Stimulated activated effector memory CD8-positive, alpha-beta T cell treated with anti-CD3 and anti-CD28 coated beads, Interleukin-12 subunit alpha, Interleukin-12 subunit beta, amount 100 ng/mL, for 72 hours (primary cell): ENCODE data around the gene CROCC2.

Source experiments
- ATAC-seq: fragments of 150-1000 bp; cut with Tn5 transposase; 2 replicates; pipeline ENCODE4 v1.10.0; 2021
- DNase-seq, 2 donors: peaks; one replicate each; pipeline ENCODE4 v3.0.0; 2021 to 2022; ENCODE audit warnings: low spot score in 2 of 2
- H3K27ac Mint-ChIP-seq: one replicate; pipeline ENCODE4 v1.8.0; 2022; ENCODE audit warnings: mild to moderate bottlenecking, mixed read lengths
- H3K36me3 Mint-ChIP-seq: one replicate; pipeline ENCODE4 v1.8.0; 2022; ENCODE audit warnings: mild to moderate bottlenecking, mixed read lengths
- H3K4me1 Mint-ChIP-seq: one replicate; pipeline ENCODE4 v1.8.0; 2022; ENCODE audit warnings: mixed read lengths
- H3K4me3 Mint-ChIP-seq: one replicate; pipeline ENCODE4 v1.8.0; 2022; ENCODE audit warnings: mild to moderate bottlenecking, mixed read lengths
- H3K9me3 Mint-ChIP-seq: one replicate; pipeline ENCODE4 v1.8.0; 2022; ENCODE audit warnings: mixed read lengths

CROCC2 gene

GRCh38 chr2:240895656-240896388 lies 10.3 kb upstream of the CROCC2 start, which contains the start of gene MAB21L4:
Gene MAB21L4, minus strand, starts transcription at chr2:240896156. Its CDS starts 159 bp downstream, at chr2:240895997.
- DNase-seq (no peak), ATAC-seq (no peak)
- Mint-ChIP-seq H3K4me3 (no peak within 1 kb of the TSS), H3K9me3 (no peaks in the 10 kb centered on the region), H3K27ac (no peak within 1 kb of the TSS), H3K36me3 (no peaks in the 10 kb centered on the region), H3K4me1 (peaks cover 6% of the 10 kb centered on the region)

GRCh38 chr2:240896394-240896793 lies 9.7 kb upstream of the CROCC2 start:
- Mint-ChIP-seq H3K4me1 (peaks cover 6% of the 10 kb centered on the region), H3K4me3 (no peak overlapping the region), H3K36me3 (no peaks in the 10 kb centered on the region), H3K9me3 (no peaks in the 10 kb centered on the region), H3K27ac (no peak overlapping the region)
- DNase-seq: no peak
- no peak for ATAC-seq

GRCh38 chr2:240896871-240897692 lies 9.1 kb upstream of the CROCC2 start:
- ATAC-seq (no peak), DNase-seq (no peak)
- H3K9me3 Mint-ChIP-seq: no peaks in the 10 kb centered on the region
- H3K4me1 Mint-ChIP-seq: peaks cover 6% of the 10 kb centered on the region
- H3K36me3 Mint-ChIP-seq: no peaks in the 10 kb centered on the region
- H3K27ac Mint-ChIP-seq: no peak overlapping the region
- no peak overlapping the region for H3K4me3 Mint-ChIP-seq

- no peak for ATAC-seq
- Mint-ChIP-seq H3K4me3 (no peak overlapping the region), H3K27ac (no peak overlapping the region), H3K36me3 (no peaks in the 10 kb centered on the region), H3K4me1 (peaks cover 6% of the 10 kb centered on the region), H3K9me3 (no peaks in the 10 kb centered on the region)
- DNase-seq: no peak
These were observed 7.9 kb upstream of the CROCC2 start for GRCh38 chr2:240898108-240898730.

DNA sequence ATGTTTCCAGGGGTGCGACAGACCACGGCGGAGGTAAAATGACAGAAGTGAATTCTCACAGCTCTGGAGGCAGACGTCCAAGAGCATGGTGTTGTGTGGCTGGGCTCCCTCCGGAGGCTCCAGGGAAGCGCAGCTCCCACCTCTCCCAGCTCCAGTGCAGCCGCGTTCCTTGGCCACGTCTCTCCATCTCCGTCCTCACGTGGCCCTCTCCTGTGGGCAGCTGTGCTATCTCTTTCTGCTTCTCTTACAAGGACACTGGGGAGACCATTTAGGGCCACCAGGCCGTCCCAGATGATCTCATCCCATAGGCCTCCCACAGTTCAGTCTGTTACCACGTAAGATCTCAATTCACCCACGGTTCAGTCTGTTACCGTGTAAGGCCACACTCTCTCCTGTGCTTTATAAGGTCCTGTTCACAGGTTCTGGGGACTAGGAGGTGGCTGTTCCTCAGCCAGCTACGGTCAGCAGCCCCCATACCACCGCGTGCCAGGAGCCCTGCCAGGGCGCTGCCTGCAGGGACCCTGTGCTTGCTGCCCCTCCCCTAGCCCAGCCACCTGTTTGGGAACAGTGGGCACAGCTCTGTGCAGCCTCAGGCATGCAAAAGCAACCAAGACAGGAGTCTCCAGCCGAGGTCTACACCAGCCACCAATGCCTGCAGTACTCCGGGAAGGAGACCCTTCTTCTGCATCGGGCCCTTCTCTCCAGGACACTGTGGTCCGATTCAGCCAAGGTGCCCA lies 7.2 kb upstream of the CROCC2 start:
- H3K4me1 Mint-ChIP-seq: peaks cover under 1% of the 10 kb centered on the region

DNA sequence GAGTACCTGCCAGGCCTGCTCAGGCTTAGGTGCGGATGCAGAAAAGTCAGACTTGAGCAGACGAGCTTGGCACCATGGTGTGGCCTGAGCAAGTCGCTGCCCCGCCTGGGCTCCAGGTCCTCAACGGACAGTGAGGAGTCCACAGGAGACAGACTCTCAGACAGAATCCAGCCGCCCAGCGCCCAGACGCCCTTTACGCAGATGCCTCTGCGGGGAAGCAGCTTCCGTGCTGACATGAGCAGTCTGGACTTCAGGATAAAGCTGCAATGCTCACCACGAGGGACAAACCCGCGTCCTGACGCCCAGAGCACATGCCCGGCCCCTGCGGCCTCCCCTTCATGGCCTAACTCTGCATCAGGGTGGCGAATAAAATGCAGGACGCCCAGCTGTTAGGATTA lies 6.7 kb upstream of the CROCC2 start:
- no peaks in the 10 kb centered on the region for H3K36me3 Mint-ChIP-seq
- DNase-seq: no peak
- no peaks in the 10 kb centered on the region for H3K9me3 Mint-ChIP-seq
- H3K4me3 Mint-ChIP-seq: no peak overlapping the region
- no peaks in the 10 kb centered on the region for H3K4me1 Mint-ChIP-seq
- no peak for ATAC-seq
- no peak overlapping the region for H3K27ac Mint-ChIP-seq

More for the DNA sequence above, 7.2 kb upstream of the CROCC2 start:
- no peaks in the 10 kb centered on the region for H3K9me3 Mint-ChIP-seq
- DNase-seq: no peak
- no peak for ATAC-seq
- H3K36me3 Mint-ChIP-seq: no peaks in the 10 kb centered on the region
- H3K27ac Mint-ChIP-seq: no peak overlapping the region
- no peak overlapping the region for H3K4me3 Mint-ChIP-seq

GRCh38 chr2:240900141-240900860 lies 5.8 kb upstream of the CROCC2 start:
- Mint-ChIP-seq H3K4me3 (no peak overlapping the region), H3K4me1 (no peaks in the 10 kb centered on the region), H3K27ac (no peak overlapping the region), H3K9me3 (no peaks in the 10 kb centered on the region), H3K36me3 (no peaks in the 10 kb centered on the region)
- no peak for DNase-seq
- no peak for ATAC-seq

- no peak overlapping the region for H3K27ac Mint-ChIP-seq
- ATAC-seq (no peak), DNase-seq (no peak)
- H3K36me3 Mint-ChIP-seq: no peaks in the 10 kb centered on the region
- H3K4me1 Mint-ChIP-seq: no peaks in the 10 kb centered on the region
- H3K9me3 Mint-ChIP-seq: no peaks in the 10 kb centered on the region
- H3K4me3 Mint-ChIP-seq: no peak overlapping the region
These were observed 4.0 kb upstream of the CROCC2 start for GRCh38 chr2:240901986-240902614.

- no peaks in the 10 kb centered on the region for H3K9me3 Mint-ChIP-seq
- no peaks in the 10 kb centered on the region for H3K4me1 Mint-ChIP-seq
- DNase-seq: no peak
- ATAC-seq: no peak
- no peak overlapping the region for H3K27ac Mint-ChIP-seq
- H3K4me3 Mint-ChIP-seq: no peak overlapping the region
- H3K36me3 Mint-ChIP-seq: no peaks in the 10 kb centered on the region
These were observed 3.5 kb upstream of the CROCC2 start for GRCh38 chr2:240902615-240903041.

- Mint-ChIP-seq H3K27ac (no peak overlapping the region), H3K4me3 (no peak overlapping the region), H3K36me3 (no peaks in the 10 kb centered on the region), H3K4me1 (no peaks in the 10 kb centered on the region), H3K9me3 (no peaks in the 10 kb centered on the region)
- DNase-seq (no peak), ATAC-seq (no peak)
These were observed 2.7 kb upstream of the CROCC2 start for GRCh38 chr2:240903191-240904060.

DNA sequence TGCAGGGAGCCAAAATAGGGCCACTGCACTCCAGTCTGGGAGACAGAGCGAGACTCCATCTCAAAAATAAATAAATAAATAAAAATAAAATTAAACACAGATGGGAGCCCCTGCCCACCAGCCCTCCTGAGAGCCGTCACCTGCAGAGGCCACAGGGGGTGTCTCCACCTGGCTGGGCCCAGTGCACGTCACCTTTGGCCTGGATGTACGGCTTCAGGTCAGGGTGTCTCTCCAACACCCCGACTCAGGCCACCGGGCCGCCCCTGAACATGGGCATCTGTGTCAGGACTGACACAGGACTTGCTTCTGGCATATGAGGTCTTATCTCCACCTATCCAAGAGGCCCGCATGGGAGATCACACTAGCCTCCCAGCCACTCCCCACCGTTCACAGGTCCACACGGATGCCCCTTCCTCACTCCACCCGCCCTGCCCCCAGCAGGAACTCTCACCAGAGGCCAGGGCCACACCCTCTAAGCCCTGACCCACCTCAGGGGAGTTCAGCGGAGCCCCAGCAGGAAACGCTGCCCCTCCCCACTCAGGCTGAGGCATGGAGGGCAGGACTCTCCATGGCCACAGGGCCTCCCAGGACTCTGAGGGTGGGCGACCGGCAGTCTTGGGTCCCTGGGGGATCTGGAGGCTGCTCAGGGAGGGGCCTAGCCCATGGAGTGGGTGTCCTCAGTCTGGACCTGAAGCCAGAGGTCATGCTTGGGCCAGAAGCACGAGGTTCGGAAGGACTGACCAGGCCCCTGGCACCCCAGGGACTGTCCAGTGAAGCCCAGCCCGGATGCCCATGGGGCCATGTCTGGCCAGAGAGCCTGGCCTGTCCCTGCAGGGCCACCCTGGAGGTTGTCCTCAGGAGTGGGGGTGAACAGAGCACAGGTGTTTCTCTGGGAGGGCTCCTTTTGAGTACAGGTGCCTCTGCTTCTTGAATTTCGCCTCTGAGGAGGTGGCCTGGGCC lies 1.6 kb upstream of the CROCC2 start:
- DNase-seq: no peak
- ATAC-seq: peak; percentile 9
- H3K4me1 Mint-ChIP-seq: no peaks in the 10 kb centered on the region
- H3K36me3 Mint-ChIP-seq: no peaks in the 10 kb centered on the region
- H3K27ac Mint-ChIP-seq: no peak overlapping the region
- no peaks in the 10 kb centered on the region for H3K9me3 Mint-ChIP-seq
- H3K4me3 Mint-ChIP-seq: no peak overlapping the region

DNA sequence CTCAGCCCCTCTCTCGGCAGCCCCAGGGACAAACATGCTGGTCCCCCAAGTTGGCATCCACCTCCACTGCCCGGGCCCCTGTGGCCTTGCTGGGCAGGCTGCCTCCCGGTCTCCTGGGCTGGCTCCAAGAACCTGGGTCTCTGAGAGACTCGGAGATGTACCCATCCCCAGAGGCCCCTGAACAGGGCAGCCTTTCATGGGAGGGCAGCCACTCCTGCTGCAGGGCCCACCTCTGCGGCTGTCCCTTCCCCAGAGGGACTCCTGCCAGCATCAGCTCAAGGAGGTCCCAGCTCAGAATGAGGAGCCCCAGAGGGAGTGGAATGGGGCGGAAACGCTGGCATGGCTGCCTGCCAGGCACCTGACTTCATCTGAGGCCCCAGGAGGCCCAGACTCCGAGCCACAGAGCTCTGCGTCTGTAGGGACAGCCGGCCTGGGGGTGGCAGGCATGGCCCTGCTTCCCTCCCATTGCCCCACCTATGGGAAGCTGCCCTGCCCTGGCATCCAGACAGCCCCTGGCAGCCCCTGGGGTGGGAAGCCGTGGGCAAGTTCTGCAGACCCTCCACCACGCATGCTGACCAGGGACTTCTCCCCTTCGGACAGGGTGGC lies 857 bp upstream of the CROCC2 start:
- no peaks in the 10 kb centered on the region for H3K4me1 Mint-ChIP-seq
- no peaks in the 10 kb centered on the region for H3K9me3 Mint-ChIP-seq
- no peak for DNase-seq
- H3K4me3 Mint-ChIP-seq: no peak overlapping the region
- no peak for ATAC-seq
- no peak overlapping the region for H3K27ac Mint-ChIP-seq
- H3K36me3 Mint-ChIP-seq: no peaks in the 10 kb centered on the region
